Right ventricle myocardium superior (tissue), 1 donor: ENCODE results near the gene USH1C. TPM values are rescaled to one million over a fixed set of nuclear protein-coding genes. Genes with fewer than 3 reads are reported as not detected.

Experiments used
- ATAC-seq: fragments of 200-7000 bp; cut with Tn5 transposase; one replicate; pipeline ENCODE4 v1.9.1; 2020; ENCODE audit warnings: mild to moderate bottlenecking; ENCODE audit not compliant: poor library complexity
- DNase-seq: peaks from one replicate; pipeline ENCODE4 v3.0.0-alpha.2; 2020
- intact Hi-C: fragments of 100-400 bp; cut with DNase I; formaldehyde crosslinking; loops from one replicate; pipeline ENCODE4 v1.11.2; 2022
- total RNA-seq: library from RNA; stranded (reverse); fragmentation: NEBNext Ultra II Directional; extraction: Animal tissue kit (Norgen Biotek cat#: 25700); gene quantifications from one replicate; pipeline ENCODE4 v1.2.1, GENCODE V29; 2021
- donor health status: DM: no; HTN: yes; CAD: no; lungs with severe emphysema.

The USH1C gene
- total RNA-seq, 1 donor from 2014 or later: 0.78 TPM

DNA sequence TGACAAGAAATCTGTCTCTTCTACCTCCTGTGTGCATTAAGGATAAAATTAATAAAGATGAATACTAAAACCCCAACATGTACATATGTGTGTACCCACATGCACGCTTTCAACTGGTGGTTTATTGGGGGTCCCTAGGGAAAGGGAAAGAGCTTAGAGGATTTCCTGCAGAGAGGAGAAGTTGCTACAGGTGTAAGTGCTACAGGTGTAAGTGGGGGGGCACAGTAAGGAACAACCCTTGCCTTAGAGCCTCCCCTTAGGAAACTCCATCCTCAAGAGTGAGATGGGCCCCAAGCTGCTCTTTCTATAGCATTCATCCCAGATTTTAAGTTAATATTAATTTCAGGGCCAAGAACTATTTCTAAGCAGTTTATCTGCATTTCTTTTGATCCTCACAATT, 55.7 kb downstream of the USH1C start:
- no peak for ATAC-seq
- intact Hi-C loops: no loop called here
- no peak for DNase-seq

- intact Hi-C loops: no loop called here
- ATAC-seq (no peak), DNase-seq (no peak)
Measured at GRCh38 chr11:17486646-17487045, 57.6 kb downstream of the USH1C start.

DNA sequence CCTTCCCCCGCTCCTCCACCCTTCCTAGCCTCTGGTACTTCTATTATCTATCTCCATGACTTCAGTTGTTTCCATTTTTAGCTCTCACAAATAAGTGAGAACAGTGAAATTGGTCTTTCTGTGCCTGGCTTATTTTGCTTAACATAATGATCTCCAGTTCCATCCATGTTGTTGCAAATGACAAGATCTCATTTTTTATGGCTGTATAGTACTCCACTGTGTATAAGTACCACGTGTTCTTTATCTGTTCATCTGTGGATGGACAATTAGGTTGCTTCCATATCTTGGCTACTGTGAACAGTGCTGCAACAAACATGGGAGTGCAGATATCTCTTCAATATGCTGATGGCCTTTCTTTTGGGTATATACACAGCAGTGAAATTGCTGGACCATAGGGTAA, 60.7 kb downstream of the USH1C start:
- no peak for ATAC-seq

GRCh38 chr11:17481905-17482304, 62.3 kb downstream of the USH1C start:
- ATAC-seq: no peak
- no peak for DNase-seq
- intact Hi-C loops: no loop called here

More for the DNA sequence above, 60.7 kb downstream of the USH1C start:
- intact Hi-C loops: no loop called here
- DNase-seq: no peak

GRCh38 chr11:17479284-17480214, 64.7 kb downstream of the USH1C start:
- ATAC-seq: peak; percentile 78
- no peak for DNase-seq

GRCh38 chr11:17478070-17478469, 66.1 kb downstream of the USH1C start:
- intact Hi-C loops: no loop called here
- DNase-seq: peak; percentile 19
- ATAC-seq: no peak

More at GRCh38 chr11:17479284-17480214, 64.7 kb downstream of the USH1C start:
- intact Hi-C loops: no loop called here

GRCh38 chr11:17477361-17477760, 66.9 kb downstream of the USH1C start:
- intact Hi-C loops: no loop called here
- no peak for DNase-seq
- no peak for ATAC-seq

DNA sequence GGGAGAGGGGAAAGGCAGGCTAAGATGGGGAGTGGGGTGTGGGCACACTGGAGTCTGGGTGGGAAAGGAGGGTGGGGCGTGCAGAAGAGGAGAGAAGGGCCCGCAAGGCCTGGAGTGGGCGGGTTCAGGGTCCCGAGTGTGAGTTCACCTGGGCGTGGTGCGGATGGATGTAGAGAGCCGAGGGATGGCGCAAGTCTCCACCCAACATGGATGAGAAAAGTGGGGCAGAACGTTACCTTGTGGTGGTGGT, 67.2 kb downstream of the USH1C start:
- DNase-seq: no peak
- no peak for ATAC-seq
- intact Hi-C loops: no loop called here

- DNase-seq: no peak
- ATAC-seq: peak; percentile 47
- intact Hi-C loops: no loop called here
Measured at GRCh38 chr11:17476317-17477083, 67.7 kb downstream of the USH1C start, which contains the start of gene ABCC8. Gene ABCC8, minus strand, starts transcription at chr11:17476845. Its CDS starts 69 bp downstream, at chr11:17476776.

- ATAC-seq: no peak
- intact Hi-C loops: no loop called here
- DNase-seq: no peak
Measured at GRCh38 chr11:17475666-17476316, 68.4 kb downstream of the USH1C start.

DNA sequence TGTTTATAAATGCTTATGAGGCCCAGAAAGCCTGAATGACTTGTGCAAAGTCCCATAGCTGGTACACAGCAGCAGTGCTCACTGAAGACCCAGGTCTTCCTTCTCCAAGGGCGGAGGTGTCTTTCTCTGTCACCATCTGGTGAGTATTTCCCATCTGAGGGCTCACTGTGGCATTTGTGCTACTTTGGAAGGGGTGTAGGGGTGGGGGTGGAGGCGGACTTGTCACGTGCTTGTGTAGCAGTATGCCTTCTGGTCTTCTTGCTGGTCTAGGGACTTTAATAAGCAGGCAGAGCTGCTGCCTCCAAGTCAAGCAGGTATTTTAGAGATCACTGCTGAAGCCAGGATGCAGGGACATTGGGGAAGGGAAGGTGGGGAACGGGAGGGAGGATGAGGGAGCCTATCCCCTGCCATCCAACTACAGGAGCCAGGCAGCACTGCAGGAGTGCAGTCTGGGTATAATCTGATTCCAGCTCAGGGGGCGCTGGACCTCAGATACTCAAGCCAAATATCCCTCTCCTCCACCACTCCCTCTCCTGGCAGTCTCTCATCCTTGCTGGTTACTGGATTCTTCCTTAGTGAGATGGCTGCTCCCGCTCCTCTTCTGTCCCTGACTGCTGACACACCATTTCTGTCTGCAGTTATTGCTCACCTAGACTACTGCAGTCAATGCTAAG, 71.0 kb downstream of the USH1C start:
- intact Hi-C loops: no loop called here
- no peak for ATAC-seq

GRCh38 chr11:17472467-17472866, 71.7 kb downstream of the USH1C start:
- no peak for DNase-seq
- intact Hi-C loops: no loop called here
- ATAC-seq: no peak

More for the DNA sequence above, 71.0 kb downstream of the USH1C start:
- DNase-seq: no peak

DNA sequence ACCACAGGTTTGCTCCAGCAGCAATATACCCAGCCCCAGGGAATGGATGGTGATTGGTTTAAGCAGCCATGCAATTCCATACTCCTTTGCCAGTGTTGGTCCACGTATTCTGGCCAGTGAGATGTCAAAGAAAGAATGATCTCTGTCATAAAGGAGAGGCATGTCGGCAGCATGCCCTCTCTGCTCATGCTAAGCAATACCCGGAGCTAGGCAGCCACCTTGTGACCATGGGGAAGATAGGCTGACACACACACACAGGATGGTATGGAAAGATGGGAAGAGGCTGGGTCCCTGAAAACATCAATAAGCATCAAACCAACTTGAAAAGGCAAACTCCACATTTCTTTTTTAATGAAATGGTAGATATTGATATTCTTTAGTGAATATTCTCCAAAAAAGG, 72.7 kb downstream of the USH1C start:
- ATAC-seq (peak; percentile 52), DNase-seq (no peak)
- intact Hi-C loops: no loop called here

- intact Hi-C loops: no loop called here
- DNase-seq: no peak
- ATAC-seq: no peak
Measured at GRCh38 chr11:17469998-17470397, 74.2 kb downstream of the USH1C start.

DNA sequence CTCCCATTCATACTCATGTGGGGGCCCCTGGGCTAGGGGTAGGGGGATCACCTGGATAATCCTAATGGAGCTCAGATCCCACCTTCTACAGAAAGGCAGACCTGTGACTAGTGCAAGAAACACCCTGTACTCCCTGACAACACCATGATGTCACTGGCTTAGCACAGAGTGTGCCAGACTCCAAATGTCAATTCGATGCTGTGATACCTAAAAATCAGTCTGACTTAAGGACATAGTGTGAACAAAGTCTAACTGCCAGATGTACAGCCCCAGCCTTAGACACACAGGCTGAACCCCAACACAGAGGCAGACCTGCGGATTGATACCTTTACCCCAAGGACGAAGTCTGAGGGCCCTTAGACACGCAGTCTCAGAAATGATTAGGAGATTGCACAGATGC, 76.1 kb downstream of the USH1C start:
- ATAC-seq (no peak), DNase-seq (no peak)
- intact Hi-C loops: no loop called here

GRCh38 chr11:17463546-17464174, 80.6 kb downstream of the USH1C start:
- DNase-seq (no peak), ATAC-seq (no peak)
- intact Hi-C loops: no loop called here

DNA sequence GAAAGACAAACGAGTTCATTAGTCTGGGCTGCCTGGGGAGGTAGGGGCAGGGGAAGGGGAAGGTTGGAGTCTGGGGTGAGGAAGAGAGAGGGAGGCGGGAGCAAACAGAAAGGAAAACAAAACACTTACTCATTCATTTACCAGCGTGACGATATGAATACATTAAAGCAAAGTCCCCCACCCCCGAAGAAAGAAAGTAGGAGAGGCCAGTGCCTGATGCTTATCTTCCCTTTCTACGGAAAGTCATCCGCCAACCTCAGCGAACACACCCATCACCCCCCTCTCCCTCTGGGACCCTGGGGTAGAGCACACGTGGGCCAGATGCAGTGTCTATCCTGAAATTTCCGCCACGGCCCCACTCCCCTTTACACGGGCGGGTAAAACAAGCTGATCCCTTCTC, 81.3 kb downstream of the USH1C start:
- ATAC-seq: no peak
- intact Hi-C loops: no loop called here

DNA sequence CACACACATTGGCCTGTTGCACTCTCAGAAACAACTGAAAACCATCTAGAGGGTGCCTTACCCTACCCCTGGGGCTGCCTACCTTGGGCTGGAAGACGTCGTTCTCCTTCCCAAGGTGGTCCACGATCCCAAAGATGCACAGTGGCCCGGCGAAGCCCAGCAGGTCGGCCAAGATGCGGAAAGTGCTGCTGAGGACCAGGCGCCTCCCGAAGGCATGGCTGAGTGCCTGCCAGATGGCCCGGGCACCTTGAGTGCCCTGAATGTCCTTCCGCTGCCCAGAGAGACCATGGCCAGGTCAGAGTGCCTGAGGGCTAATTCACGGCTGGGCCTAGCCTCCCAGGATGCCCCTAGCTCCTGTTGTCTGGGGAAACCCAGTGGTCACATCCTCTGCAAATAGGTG, 83.8 kb downstream of the USH1C start:
- ATAC-seq (no peak), DNase-seq (no peak)
- intact Hi-C loops: no loop called here

More for the DNA sequence above, 81.3 kb downstream of the USH1C start:
- DNase-seq: no peak
